SJCRH30 (cell line): Measurements from ENCODE around the gene DES. TPM values are rescaled to one million over a fixed set of nuclear protein-coding genes. Genes with fewer than 3 reads are reported as not detected.

ENCODE experiments used
- DNase-seq, 2 experiments: peaks; one replicate each; pipeline ENCODE4 v3.0.0-alpha.2; 2015 to 2020
- H3K27ac ChIP-seq: fragments of 250-450 bp; sonication (Bioruptor Pico); 2 replicates; pipeline ENCODE4 v1.5.1; 2020; ENCODE audit warnings: mild to moderate bottlenecking, moderate library complexity
- H3K27me3 ChIP-seq: fragments of 250-450 bp; sonication (Bioruptor Pico); 2 replicates; pipeline ENCODE4 v1.5.1; 2020; ENCODE audit warnings: mild to moderate bottlenecking, moderate library complexity
- H3K36me3 ChIP-seq: fragments of 250-450 bp; sonication (Bioruptor Pico); 2 replicates; pipeline ENCODE4 v1.5.1; 2020; ENCODE audit warnings: mild to moderate bottlenecking, moderate library complexity
- H3K4me1 ChIP-seq: fragments of 250-450 bp; sonication (Bioruptor Pico); 2 replicates; pipeline ENCODE4 v1.5.1; 2020; ENCODE audit warnings: mild to moderate bottlenecking, moderate library complexity
- H3K4me3 ChIP-seq: fragments of 250-450 bp; sonication (Bioruptor Pico); 2 replicates; pipeline ENCODE4 v1.5.1; 2020; ENCODE audit warnings: mild to moderate bottlenecking, moderate library complexity
- H3K9me3 ChIP-seq: fragments of 250-450 bp; sonication (Bioruptor Pico); replicated peaks from 2 replicates; pipeline ENCODE4 v1.5.1; 2020; ENCODE audit warnings: mild to moderate bottlenecking, moderate library complexity
- total RNA-seq: library from RNA; depleted of rRNA; stranded (reverse); fragments of >200 nt; shearing (Covaris generic); gene quantifications from 2 replicates; pipeline ENCODE4 v1.2.3, GENCODE V29; 2014; rRNA removed

Gene DES
- total RNA-seq = 331 and 376 TPM in 2 replicates

GRCh38 chr2:219418155-219419011, at the start of gene DES:
Gene DES, plus strand, starts transcription at chr2:219418377. Its CDS starts 86 bp downstream, at chr2:219418463.
- H3K9me3 ChIP-seq = no peaks in the 10 kb centered on the region
- H3K27ac ChIP-seq = peak within 1 kb of the TSS; percentile 65
- peak within 1 kb of the TSS; percentile 67 for H3K4me3 ChIP-seq
- no peaks in the 10 kb centered on the region for H3K27me3 ChIP-seq
- H3K4me1 ChIP-seq = peaks cover 17% of the 10 kb centered on the region
- H3K36me3 ChIP-seq = peaks cover 19% of the 10 kb centered on the region
- DNase-seq = peak; percentile 89 to 93

GRCh38 chr2:219368690-219369191, 49.4 kb upstream of the DES start:
- Histone ChIP-seq H3K9me3 (no peaks in the 10 kb centered on the region), H3K4me1 (peaks cover 7% of the 10 kb centered on the region; the same call in 1 of the 2 replicates), H3K4me3 (no peak overlapping the region), H3K36me3 (no peaks in the 10 kb centered on the region), H3K27ac (no peak overlapping the region), H3K27me3 (no peaks in the 10 kb centered on the region; the same call in 1 of the 2 replicates)
- peak in 1 of 2 experiments; percentile 17 for DNase-seq

- Histone ChIP-seq H3K9me3 (no peaks in the 10 kb centered on the region), H3K27ac (no peak overlapping the region), H3K4me3 (no peak overlapping the region), H3K4me1 (peaks cover 7% of the 10 kb centered on the region; the same call in 1 of the 2 replicates), H3K36me3 (no peaks in the 10 kb centered on the region), H3K27me3 (no peaks in the 10 kb centered on the region; the same call in 1 of the 2 replicates)
- no peak for DNase-seq
These were observed 48.7 kb upstream of the DES start for GRCh38 chr2:219369447-219369861.

DNA sequence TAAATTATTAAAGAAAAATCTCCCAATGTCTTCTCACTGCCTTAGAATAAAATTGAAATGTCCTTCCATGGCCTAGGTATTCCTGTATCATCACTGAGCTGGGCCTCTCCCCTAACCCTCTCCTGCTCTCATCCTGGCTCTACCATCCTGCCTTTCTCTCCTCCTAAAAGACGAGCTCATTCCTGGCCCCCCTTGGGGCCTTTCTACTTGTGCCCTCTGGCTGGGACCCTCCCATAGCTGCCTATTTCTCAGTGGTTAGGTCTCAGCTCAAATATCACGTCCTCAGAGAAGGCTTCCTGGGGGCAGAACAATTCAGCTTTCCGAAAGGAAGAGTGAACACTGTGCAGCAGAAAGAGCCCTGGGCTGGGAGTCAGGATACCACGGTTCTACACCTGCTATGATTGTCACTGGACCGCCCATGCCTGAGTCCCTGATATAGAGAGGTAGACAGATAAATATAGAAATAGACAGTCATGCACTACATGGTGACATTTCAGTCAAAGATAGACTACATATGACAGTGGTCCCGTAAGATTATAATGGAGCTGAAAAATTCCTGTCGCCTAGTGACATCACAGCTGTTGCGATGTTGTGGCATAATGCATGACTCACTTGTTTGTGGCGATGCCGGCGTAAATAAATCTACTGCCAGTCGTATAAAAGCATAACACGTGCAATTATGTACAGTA, 39.9 kb upstream of the DES start:
- H3K9me3 ChIP-seq = no peaks in the 10 kb centered on the region
- no peak for DNase-seq
- H3K27me3 ChIP-seq = no peaks in the 10 kb centered on the region
- H3K27ac ChIP-seq = no peak overlapping the region
- peaks cover 3% of the 10 kb centered on the region for H3K36me3 ChIP-seq
- no peak overlapping the region for H3K4me3 ChIP-seq
- H3K4me1 ChIP-seq = no peaks in the 10 kb centered on the region

GRCh38 chr2:219380926-219381325, 37.3 kb upstream of the DES start:
- no peaks in the 10 kb centered on the region for H3K9me3 ChIP-seq
- no peak for DNase-seq
- H3K27me3 ChIP-seq = no peaks in the 10 kb centered on the region
- peaks cover 8% of the 10 kb centered on the region for H3K36me3 ChIP-seq
- no peak overlapping the region for H3K27ac ChIP-seq
- H3K4me1 ChIP-seq = no peaks in the 10 kb centered on the region
- H3K4me3 ChIP-seq = no peak overlapping the region

GRCh38 chr2:219381448-219381847, 36.7 kb upstream of the DES start:
- Histone ChIP-seq H3K9me3 (no peaks in the 10 kb centered on the region), H3K36me3 (peaks cover 8% of the 10 kb centered on the region), H3K4me1 (no peaks in the 10 kb centered on the region; the same call in 1 of the 2 replicates), H3K4me3 (no peak overlapping the region), H3K27ac (no peak overlapping the region), H3K27me3 (no peaks in the 10 kb centered on the region)
- DNase-seq = no peak

DNA sequence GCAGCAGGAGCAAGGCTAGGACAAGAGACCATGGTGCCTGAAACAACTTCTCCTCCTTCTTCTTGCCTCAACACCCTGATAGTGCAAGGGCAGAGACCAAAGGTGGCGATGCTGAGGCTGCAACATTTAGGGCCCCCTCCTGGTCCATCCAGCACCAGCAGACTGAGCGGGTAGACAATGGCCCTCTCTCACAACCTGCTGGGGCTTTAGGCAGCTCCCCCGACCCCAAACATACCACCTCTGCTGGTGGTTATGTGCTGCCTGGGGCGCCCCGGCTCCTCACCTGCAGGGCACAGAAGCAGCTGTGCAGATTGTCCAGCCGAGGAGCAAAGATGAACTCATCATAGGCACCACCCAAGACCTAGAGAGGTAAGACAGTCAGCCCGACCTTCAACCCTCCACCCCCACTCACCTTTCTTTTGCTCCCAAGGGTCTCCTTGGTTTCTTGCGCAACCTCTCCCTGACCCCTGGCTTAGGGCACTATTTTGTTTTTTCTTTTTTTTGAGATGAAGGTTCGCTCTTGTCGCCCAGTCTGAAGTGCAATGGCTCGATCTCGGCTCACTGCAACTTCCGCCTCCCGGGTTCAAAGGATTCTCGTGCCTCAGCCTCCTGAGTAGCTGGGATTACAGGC, 34.0 kb upstream of the DES start:
- no peaks in the 10 kb centered on the region for H3K27me3 ChIP-seq
- H3K27ac ChIP-seq = no peak overlapping the region
- peaks cover 8% of the 10 kb centered on the region for H3K36me3 ChIP-seq
- no peak for DNase-seq
- peaks cover 5% of the 10 kb centered on the region; the same call in 1 of the 2 replicates for H3K4me1 ChIP-seq
- no peaks in the 10 kb centered on the region for H3K9me3 ChIP-seq
- no peak overlapping the region for H3K4me3 ChIP-seq

DNA sequence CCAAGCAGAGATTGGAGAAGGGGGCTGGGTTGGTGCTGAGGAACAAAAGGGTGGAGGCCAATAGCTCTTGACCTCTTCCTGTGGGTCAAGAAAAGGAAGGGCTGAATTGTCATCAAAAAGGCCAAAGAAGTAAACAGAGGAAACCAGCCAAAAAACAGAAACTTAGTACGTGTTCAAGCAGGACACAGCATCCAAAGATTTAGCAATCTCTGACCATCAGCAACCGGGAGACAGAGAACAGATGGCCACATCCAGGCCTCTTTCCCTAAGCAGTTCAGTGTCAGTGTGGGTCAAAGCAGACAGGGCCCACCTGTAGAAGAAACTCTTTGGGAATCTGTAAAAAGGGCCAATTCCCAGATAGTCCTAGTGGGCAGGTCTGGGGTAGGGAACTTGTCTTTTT, 33.3 kb upstream of the DES start:
- Histone ChIP-seq H3K27ac (no peak overlapping the region), H3K4me1 (peaks cover 5% of the 10 kb centered on the region; the same call in 1 of the 2 replicates), H3K27me3 (no peaks in the 10 kb centered on the region), H3K4me3 (no peak overlapping the region), H3K9me3 (no peaks in the 10 kb centered on the region), H3K36me3 (peaks cover 8% of the 10 kb centered on the region)
- DNase-seq = no peak

GRCh38 chr2:219385958-219386520, 32.1 kb upstream of the DES start:
- H3K27me3 ChIP-seq = no peaks in the 10 kb centered on the region

GRCh38 chr2:219386532-219387280, 31.5 kb upstream of the DES start:
- Histone ChIP-seq H3K36me3 (peaks cover 5% of the 10 kb centered on the region; the same call in 1 of the 2 replicates), H3K9me3 (no peaks in the 10 kb centered on the region), H3K4me1 (peaks cover 5% of the 10 kb centered on the region; the same call in 1 of the 2 replicates), H3K4me3 (peak overlapping the region; percentile 85), H3K27me3 (no peaks in the 10 kb centered on the region), H3K27ac (peak overlapping the region; percentile 64)
- DNase-seq = no peak

More at GRCh38 chr2:219385958-219386520, 32.1 kb upstream of the DES start:
- Histone ChIP-seq H3K36me3 (peaks cover 7% of the 10 kb centered on the region), H3K9me3 (no peaks in the 10 kb centered on the region), H3K4me3 (no peak overlapping the region), H3K27ac (no peak overlapping the region), H3K4me1 (peaks cover 5% of the 10 kb centered on the region; the same call in 1 of the 2 replicates)
- no peak for DNase-seq

- Histone ChIP-seq H3K36me3 (peaks cover 5% of the 10 kb centered on the region; the same call in 1 of the 2 replicates), H3K4me1 (peaks cover 5% of the 10 kb centered on the region; the same call in 1 of the 2 replicates), H3K27me3 (no peaks in the 10 kb centered on the region), H3K9me3 (no peaks in the 10 kb centered on the region), H3K27ac (peak within 1 kb of the TSS; percentile 64), H3K4me3 (peak within 1 kb of the TSS; percentile 85)
- DNase-seq = peak; percentile 88 to 91
These were observed 30.7 kb upstream of the DES start, which contains the start of gene DNPEP for GRCh38 chr2:219387306-219388120. Gene DNPEP, minus strand, starts transcription at chr2:219387912. Its CDS starts 118 bp downstream, at chr2:219387794.

- peaks cover 5% of the 10 kb centered on the region; the same call in 1 of the 2 replicates for H3K36me3 ChIP-seq
- no peaks in the 10 kb centered on the region for H3K27me3 ChIP-seq
- H3K9me3 ChIP-seq = no peaks in the 10 kb centered on the region
- no peak overlapping the region for H3K27ac ChIP-seq
- peaks cover 5% of the 10 kb centered on the region; the same call in 1 of the 2 replicates for H3K4me1 ChIP-seq
- peak; percentile 96 to 99 for DNase-seq
- H3K4me3 ChIP-seq = peak overlapping the region; percentile 55
These were observed 29.9 kb upstream of the DES start for GRCh38 chr2:219388121-219388906.
